Endometrial microvascular endothelial cells (primary cell): ENCODE measurements around the gene ACO1. TPM values are rescaled to one million over a fixed set of nuclear protein-coding genes. Genes with fewer than 3 reads are reported as not detected.
"Not testable (repeated sequence)": the region's sequence is repeated elsewhere in the genome, so short reads cannot be mapped to it uniquely, and the experiment has no call there.

ENCODE experiments used
- in situ Hi-C: cut with HindIII; loops from 2 replicates; pipeline ENCODE4 v1.10.0; 2017; ENCODE audit warnings: low sequenced_read_pairs, low pct_unique_long_range_greater_than_20kb; ENCODE audit errors: inconsistent ontology term
- total RNA-seq: library from RNA; depleted of rRNA; stranded (reverse); fragments of >200 nt; gene quantifications from one replicate; pipeline ENCODE4 v1.2.3, GENCODE V29; 2015; ENCODE audit errors: inconsistent ontology term

Gene ACO1
- total RNA-seq, result 136 TPM

GRCh38 chr9:32384364-32385151, at the start of gene ACO1:
Gene ACO1, plus strand, starts transcription at chr9:32384643. Its CDS starts 20,864 bp downstream, at chr9:32405507.
- in situ Hi-C loops, result no loop called here

GRCh38 chr9:32334916-32335895, 49.2 kb upstream of the ACO1 start:
- in situ Hi-C loops, result no loop called here

- in situ Hi-C loops, result no loop called here
Measured at GRCh38 chr9:32339424-32339823, 45.0 kb upstream of the ACO1 start.

GRCh38 chr9:32340361-32340760, 44.1 kb upstream of the ACO1 start:
- in situ Hi-C loops, result no loop called here

GRCh38 chr9:32344551-32345182, 39.8 kb upstream of the ACO1 start:
- in situ Hi-C loops, result no loop called here

GRCh38 chr9:32345243-32345642, 39.2 kb upstream of the ACO1 start:
- in situ Hi-C loops, result no loop called here

- in situ Hi-C loops, result no loop called here
Measured at GRCh38 chr9:32347571-32347970, 36.9 kb upstream of the ACO1 start.

- in situ Hi-C loops, result no loop called here
Measured at GRCh38 chr9:32348106-32348695, 36.2 kb upstream of the ACO1 start.

GRCh38 chr9:32349013-32349412, 35.4 kb upstream of the ACO1 start:
- in situ Hi-C loops, result no loop called here

- in situ Hi-C loops, result no loop called here
Measured at GRCh38 chr9:32350682-32351081, 33.8 kb upstream of the ACO1 start.

- in situ Hi-C loops, result no loop called here
Measured at GRCh38 chr9:32351845-32352244, 32.6 kb upstream of the ACO1 start.

- in situ Hi-C loops, result not testable (repeated sequence)
Measured at GRCh38 chr9:32353476-32353875, 31.0 kb upstream of the ACO1 start.

- in situ Hi-C loops, result no loop called here
Measured at GRCh38 chr9:32359452-32359851, 25.0 kb upstream of the ACO1 start.

GRCh38 chr9:32360983-32361673, 23.3 kb upstream of the ACO1 start:
- in situ Hi-C loops, result no loop called here

GRCh38 chr9:32371279-32371678, 13.2 kb upstream of the ACO1 start:
- in situ Hi-C loops, result no loop called here

- in situ Hi-C loops, result no loop called here
Measured at GRCh38 chr9:32371679-32372078, 12.8 kb upstream of the ACO1 start.

- in situ Hi-C loops, result no loop called here
Measured at GRCh38 chr9:32376285-32376684, 8.2 kb upstream of the ACO1 start.

GRCh38 chr9:32378496-32378895, 5.9 kb upstream of the ACO1 start:
- in situ Hi-C loops, result no loop called here
